ENCODE results near the gene PHACTR3. TPM values are rescaled to one million over a fixed set of nuclear protein-coding genes. Genes with fewer than 3 reads are reported as not detected.

PHACTR3 gene
- polyA plus RNA-seq, 1 donor (not counting 4 experiments of a cell fraction or from before 2014, with no cell fraction given): 2.6 TPM

DNA sequence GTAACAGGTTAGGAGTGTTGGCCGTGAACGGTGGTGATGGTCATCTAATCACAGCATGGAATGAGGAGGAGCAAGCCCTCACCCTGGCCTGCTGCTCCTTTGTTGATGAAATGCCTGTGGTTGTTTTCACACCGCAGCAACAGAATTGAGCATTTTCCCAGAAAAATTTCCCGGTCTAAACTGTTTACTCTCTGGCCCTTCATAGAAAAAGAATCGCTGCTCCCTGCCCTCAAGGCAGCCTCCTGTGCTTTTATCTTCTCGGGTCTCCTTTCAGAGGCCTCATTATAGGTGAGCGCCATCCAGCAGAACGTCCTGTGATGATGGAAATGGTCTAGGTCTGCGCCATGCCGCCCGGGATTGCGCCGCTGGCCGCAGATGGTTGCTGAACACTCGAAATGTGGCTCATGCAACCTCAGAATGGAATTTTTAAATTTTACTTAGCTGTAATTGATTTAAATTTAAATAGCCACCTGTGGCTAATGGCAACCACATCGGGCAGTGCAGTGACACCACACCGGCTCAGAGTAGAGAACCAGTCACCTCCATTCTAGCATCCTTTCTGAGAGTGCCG, 30.2 kb downstream of the PHACTR3 start:
- no peak for FAIRE-seq

DNA sequence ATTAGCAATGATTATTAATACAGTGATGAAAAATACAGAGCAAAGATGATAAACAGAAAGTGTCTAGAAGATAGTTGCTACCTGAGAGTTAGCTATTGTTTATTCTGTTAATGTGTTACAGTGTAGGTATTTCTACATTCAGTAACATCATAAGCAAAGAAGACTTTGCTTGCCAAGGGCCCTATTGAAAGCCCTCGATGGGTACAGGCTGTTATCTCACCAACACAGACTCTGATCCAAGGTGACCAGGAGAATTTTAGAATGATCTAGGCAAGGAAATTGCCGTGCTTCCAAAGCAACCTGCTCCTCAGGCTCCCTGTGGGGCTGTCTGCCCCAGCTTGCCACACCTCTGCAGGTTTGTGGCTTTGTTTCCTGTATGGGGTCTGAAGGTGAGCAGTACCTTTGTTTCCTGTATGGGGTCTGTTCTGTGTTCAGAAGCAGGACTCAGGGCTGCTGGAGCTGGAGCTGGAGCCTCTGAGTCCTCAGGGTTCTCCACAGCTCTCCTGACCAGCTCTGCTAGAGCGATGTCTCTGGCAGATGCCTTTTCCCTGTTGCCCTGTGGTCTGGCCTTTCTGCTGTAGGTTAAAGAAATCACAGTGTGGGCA, 32.5 kb downstream of the PHACTR3 start:
- TF ChIP-seq EZH2 (IDR thresholded peaks at IDR 0.05; ENCODE audit: low read length): no peak
- TF ChIP-seq, protein P1, sequence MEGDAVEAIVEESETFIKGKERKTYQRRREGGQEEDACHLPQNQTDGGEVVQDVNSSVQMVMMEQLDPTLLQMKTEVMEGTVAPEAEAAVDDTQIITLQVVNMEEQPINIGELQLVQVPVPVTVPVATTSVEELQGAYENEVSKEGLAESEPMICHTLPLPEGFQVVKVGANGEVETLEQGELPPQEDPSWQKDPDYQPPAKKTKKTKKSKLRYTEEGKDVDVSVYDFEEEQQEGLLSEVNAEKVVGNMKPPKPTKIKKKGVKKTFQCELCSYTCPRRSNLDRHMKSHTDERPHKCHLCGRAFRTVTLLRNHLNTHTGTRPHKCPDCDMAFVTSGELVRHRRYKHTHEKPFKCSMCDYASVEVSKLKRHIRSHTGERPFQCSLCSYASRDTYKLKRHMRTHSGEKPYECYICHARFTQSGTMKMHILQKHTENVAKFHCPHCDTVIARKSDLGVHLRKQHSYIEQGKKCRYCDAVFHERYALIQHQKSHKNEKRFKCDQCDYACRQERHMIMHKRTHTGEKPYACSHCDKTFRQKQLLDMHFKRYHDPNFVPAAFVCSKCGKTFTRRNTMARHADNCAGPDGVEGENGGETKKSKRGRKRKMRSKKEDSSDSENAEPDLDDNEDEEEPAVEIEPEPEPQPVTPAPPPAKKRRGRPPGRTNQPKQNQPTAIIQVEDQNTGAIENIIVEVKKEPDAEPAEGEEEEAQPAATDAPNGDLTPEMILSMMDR (optimal IDR thresholded peaks at IDR 0.05 in 1 of 3, IDR thresholded peaks at IDR 0.05 in 1 of 3, conservative IDR thresholded peaks at IDR 0.05 in 1 of 3; ENCODE audit: extremely low read depth in 1 of 3, insufficient read depth in 2 of 3, low read length in 3 of 3): no peak
- dilution Hi-C loops (cut with MboI; ENCODE audit: extremely low pct_ligation_motif_present, low sequenced_read_pairs): no loop called here

More for the DNA sequence above, 30.2 kb downstream of the PHACTR3 start:
- Histone ChIP-seq H3K4me3 (ENCODE audit: control insufficient read depth in 2 of 3, extremely low read depth in 1 of 3, insufficient read depth in 2 of 3, low read depth in 1 of 3, low read length in 3 of 3) (no peak overlapping the region), H3K36me3 (ENCODE audit: control insufficient read depth in 2 of 2, extremely low read depth in 1 of 2, insufficient read depth in 2 of 2, low read length in 2 of 2) (no peaks in the 10 kb centered on the region), H3K4me1 (ENCODE audit: control insufficient read depth, extremely low read depth, insufficient read depth, low read length) (no peaks in the 10 kb centered on the region), H4K20me1 (ENCODE audit: control insufficient read depth, extremely low read depth, insufficient read depth, low read length) (no peaks in the 10 kb centered on the region), H2AFZ (ENCODE audit: control insufficient read depth, low read length) (no peak overlapping the region), H3K4me2 (ENCODE audit: control insufficient read depth, extremely low read depth, insufficient read depth, low read depth, low read length) (no peak overlapping the region), H3K9ac (ENCODE audit: control insufficient read depth, extremely low read depth, insufficient read depth, low read length) (no peak overlapping the region), H3K9me1 (ENCODE audit: control insufficient read depth, extremely low read depth, insufficient read depth, low read length) (no peaks in the 10 kb centered on the region), H3K27me3 (ENCODE audit: control insufficient read depth, extremely low read depth, insufficient read depth, low read length) (no peaks in the 10 kb centered on the region), H3K79me2 (ENCODE audit: control insufficient read depth, insufficient read depth, low read length) (no peaks in the 10 kb centered on the region), H3K27ac (ENCODE audit: control insufficient read depth, insufficient read depth, low read length) (no peak overlapping the region), H3K9me3 (ENCODE audit: control insufficient read depth, low read depth, low read length) (no peaks in the 10 kb centered on the region)
- TF ChIP-seq, protein P1 (optimal IDR thresholded peaks at IDR 0.05 in 1 of 3, IDR thresholded peaks at IDR 0.05 in 1 of 3, conservative IDR thresholded peaks at IDR 0.05 in 1 of 3; ENCODE audit: extremely low read depth in 1 of 3, insufficient read depth in 2 of 3, low read length in 3 of 3): no peak
- TF ChIP-seq EZH2 (IDR thresholded peaks at IDR 0.05; ENCODE audit: low read length): no peak
- no peak for DNase-seq (ENCODE audit: low read depth, low spot score)
- dilution Hi-C loops (cut with MboI; ENCODE audit: extremely low pct_ligation_motif_present, low sequenced_read_pairs): no loop called here

More for the DNA sequence above, 32.5 kb downstream of the PHACTR3 start:
- no peaks in the 10 kb centered on the region for H3K79me2 ChIP-seq (ENCODE audit: control insufficient read depth, insufficient read depth, low read length)
- H3K4me3 ChIP-seq (ENCODE audit: control insufficient read depth in 2 of 3, extremely low read depth in 1 of 3, insufficient read depth in 2 of 3, low read depth in 1 of 3, low read length in 3 of 3): no peak overlapping the region
- H3K9me1 ChIP-seq (ENCODE audit: control insufficient read depth, extremely low read depth, insufficient read depth, low read length): no peaks in the 10 kb centered on the region
- H2AFZ ChIP-seq (ENCODE audit: control insufficient read depth, low read length): no peak overlapping the region
- H3K9me3 ChIP-seq (ENCODE audit: control insufficient read depth, low read depth, low read length): no peaks in the 10 kb centered on the region
- H3K27me3 ChIP-seq (ENCODE audit: control insufficient read depth, extremely low read depth, insufficient read depth, low read length): no peaks in the 10 kb centered on the region
- H3K36me3 ChIP-seq (ENCODE audit: control insufficient read depth in 2 of 2, extremely low read depth in 1 of 2, insufficient read depth in 2 of 2, low read length in 2 of 2): no peaks in the 10 kb centered on the region
- no peak overlapping the region for H3K9ac ChIP-seq (ENCODE audit: control insufficient read depth, extremely low read depth, insufficient read depth, low read length)
- DNase-seq (ENCODE audit: low read depth, low spot score) (no peak), FAIRE-seq (no peak)
- no peak overlapping the region for H3K27ac ChIP-seq (ENCODE audit: control insufficient read depth, insufficient read depth, low read length)
- no peak overlapping the region for H3K4me2 ChIP-seq (ENCODE audit: control insufficient read depth, extremely low read depth, insufficient read depth, low read depth, low read length)
- no peaks in the 10 kb centered on the region for H3K4me1 ChIP-seq (ENCODE audit: control insufficient read depth, extremely low read depth, insufficient read depth, low read length)
- no peaks in the 10 kb centered on the region for H4K20me1 ChIP-seq (ENCODE audit: control insufficient read depth, extremely low read depth, insufficient read depth, low read length)
